GM12864 (cell line): ENCODE results near the gene CAPN13.

Source experiments
- DNase-seq: peaks from one replicate; pipeline ENCODE4 v3.0.0-alpha.2; 2011; ENCODE audit warnings: low read depth
- H3K4me3 ChIP-seq: 2 replicates; pipeline ENCODE4 v1.5.1; 2011; ENCODE audit warnings: mild to moderate bottlenecking, low read depth, low read length, control low read depth
- CTCF ChIP-seq: IDR thresholded peaks from 2 replicates; pipeline ENCODE4 v1.5.1; 2011; ENCODE audit warnings: low read depth, mild to moderate bottlenecking, moderate library complexity, low read length, control low read depth, inconsistent platforms; ENCODE audit errors: missing control alignments

CAPN13 gene

DNA sequence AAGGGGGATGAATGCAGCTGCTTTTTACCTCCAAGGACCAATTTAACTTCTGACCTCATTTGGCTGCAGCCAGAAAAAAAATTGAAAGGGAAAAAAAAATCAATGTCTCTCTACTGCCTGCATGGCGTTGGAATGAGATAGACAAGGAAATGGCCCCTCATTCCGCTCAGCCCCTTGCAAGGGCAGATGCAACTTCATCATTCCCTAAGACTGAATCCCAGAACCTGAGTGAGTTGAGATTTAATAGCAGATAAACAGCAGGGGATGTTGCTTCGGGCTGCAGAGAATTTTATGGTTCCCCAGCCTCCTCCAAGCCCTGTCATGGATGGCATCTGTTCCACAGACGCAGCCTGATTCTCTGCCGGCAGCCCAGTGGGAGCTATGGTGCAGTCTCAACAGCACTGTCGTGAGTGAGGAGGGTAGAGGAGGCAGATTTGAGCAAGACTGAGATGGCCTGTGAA is 49.0 kb downstream of the CAPN13 start:
- DNase-seq, result no peak
- no peak overlapping the region for H3K4me3 ChIP-seq
- no peak for TF ChIP-seq CTCF

- TF ChIP-seq CTCF, result no peak
- H3K4me3 ChIP-seq, result no peak overlapping the region
- DNase-seq, result no peak
Observed at GRCh38 chr2:30757749-30758148, 49.5 kb downstream of the CAPN13 start.

- no peak for TF ChIP-seq CTCF
Observed at GRCh38 chr2:30756971-30757370, 50.3 kb downstream of the CAPN13 start.

GRCh38 chr2:30756051-30756719 is 51.1 kb downstream of the CAPN13 start:
- no peak for DNase-seq
- no peak overlapping the region for H3K4me3 ChIP-seq
- no peak for TF ChIP-seq CTCF

More at GRCh38 chr2:30756971-30757370, 50.3 kb downstream of the CAPN13 start:
- DNase-seq, result no peak
- no peak overlapping the region for H3K4me3 ChIP-seq

- TF ChIP-seq CTCF, result no peak
- DNase-seq, result no peak
- no peak overlapping the region for H3K4me3 ChIP-seq
Observed at GRCh38 chr2:30753630-30754029, 53.6 kb downstream of the CAPN13 start.

- H3K4me3 ChIP-seq, result no peak overlapping the region
- no peak for DNase-seq
- no peak for TF ChIP-seq CTCF
Observed at GRCh38 chr2:30752811-30753210, 54.4 kb downstream of the CAPN13 start.

DNA sequence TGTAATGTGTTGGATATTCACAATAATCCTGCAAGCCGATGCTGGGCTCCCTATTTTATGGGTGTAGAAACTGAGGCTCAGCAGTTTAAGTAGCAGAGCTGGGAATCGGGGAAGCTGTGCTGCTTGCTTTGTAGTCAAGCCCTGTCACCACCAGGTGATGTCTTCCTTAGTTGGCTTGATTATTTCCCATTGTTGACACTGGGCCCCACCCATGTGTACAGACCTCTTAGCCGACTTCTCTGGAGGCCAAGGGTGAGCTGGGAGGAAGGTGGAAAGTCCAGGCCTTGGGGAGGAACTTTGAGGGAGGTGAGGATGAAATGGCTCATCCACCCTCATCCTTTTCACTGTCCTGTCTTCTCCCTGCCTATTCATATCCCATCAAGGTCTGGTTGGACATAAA is 60.0 kb downstream of the CAPN13 start:
- no peak for DNase-seq
- no peak for TF ChIP-seq CTCF
- no peak overlapping the region for H3K4me3 ChIP-seq
